GM23338 (cell line): ENCODE results near the gene BHLHE41. TPM values are rescaled to one million over a fixed set of nuclear protein-coding genes. Genes with fewer than 3 reads are reported as not detected.

Experiments
- ATAC-seq: fragments of 200-7000 bp; cut with Tn5 transposase; 3 replicates; pipeline ENCODE4 v1.9.1; 2020
- DNase-seq: peaks from one replicate; pipeline ENCODE4 v3.0.0-alpha.2; 2015; ENCODE audit warnings: low spot score
- H2AFZ ChIP-seq: fragments of 200-600 bp; sonication (generic); 2 replicates; pipeline ENCODE4 v1.8.0; 2016; ENCODE audit warnings: antibody characterized with exemption, mild to moderate bottlenecking, moderate library complexity
- H3F3A ChIP-seq: fragments of 200-600 bp; sonication (generic); replicated peaks from 2 replicates; pipeline ENCODE4 v1.8.0; 2017; ENCODE audit warnings: antibody characterized with exemption, mixed run types, low read depth
- H3K27ac ChIP-seq: fragments of 200-600 bp; sonication (generic); 2 replicates; pipeline ENCODE4 v1.6.1; 2016; ENCODE audit warnings: low read depth
- H3K27me3 ChIP-seq: fragments of 200-600 bp; sonication (generic); 2 replicates; pipeline ENCODE4 v1.8.0; 2016; ENCODE audit warnings: mild to moderate bottlenecking, mixed run types, moderate library complexity; ENCODE audit not compliant: insufficient read depth
- H3K36me3 ChIP-seq: fragments of 200-600 bp; sonication (generic); 2 replicates; pipeline ENCODE4 v1.8.0; 2016; ENCODE audit warnings: mild to moderate bottlenecking; ENCODE audit not compliant: insufficient read depth
- H3K4me1 ChIP-seq: fragments of 200-600 bp; sonication (generic); 2 replicates; pipeline ENCODE4 v1.8.0; 2016; ENCODE audit warnings: mild to moderate bottlenecking, moderate library complexity; ENCODE audit not compliant: insufficient read depth
- H3K4me2 ChIP-seq: fragments of 200-600 bp; sonication (generic); 2 replicates; pipeline ENCODE4 v1.7.1; 2017; ENCODE audit warnings: mixed run types
- H3K4me3 ChIP-seq: fragments of 200-600 bp; sonication (generic); 2 replicates; pipeline ENCODE4 v1.6.1; 2016; ENCODE audit warnings: mixed run types
- H3K79me2 ChIP-seq: fragments of 200-600 bp; sonication (generic); replicated peaks from 2 replicates; pipeline ENCODE4 v1.8.0; 2017; ENCODE audit warnings: mild to moderate bottlenecking; ENCODE audit not compliant: insufficient read depth
- H3K9me2 ChIP-seq: fragments of 200-600 bp; sonication (generic); 2 replicates; pipeline ENCODE4 v1.8.0; 2017; ENCODE audit not compliant: insufficient read depth
- H4K20me1 ChIP-seq: fragments of 200-600 bp; sonication (generic); replicated peaks from 2 replicates; pipeline ENCODE4 v1.8.0; 2017; ENCODE audit warnings: mild to moderate bottlenecking; ENCODE audit not compliant: insufficient read depth
- H3K27ac Mint-ChIP-seq: 2 replicates; pipeline ENCODE4 v1.8.0; 2020; ENCODE audit warnings: inconsistent platforms, mild to moderate bottlenecking, moderate library complexity, mixed read lengths
- H3K27me3 Mint-ChIP-seq: 3 replicates; pipeline ENCODE4 v1.8.0; 2022; ENCODE audit warnings: low read depth, mild to moderate bottlenecking, moderate library complexity, mixed read lengths, inconsistent platforms; ENCODE audit not compliant: insufficient read depth, poor library complexity
- H3K36me3 Mint-ChIP-seq: 3 replicates; pipeline ENCODE4 v1.8.0; 2021; ENCODE audit warnings: low read depth, mild to moderate bottlenecking, inconsistent platforms, moderate library complexity, mixed read lengths
- H3K4me1 Mint-ChIP-seq: 3 replicates; pipeline ENCODE4 v1.8.0; 2020; ENCODE audit warnings: mild to moderate bottlenecking, inconsistent platforms, mixed read lengths
- H3K4me3 Mint-ChIP-seq: 3 replicates; pipeline ENCODE4 v1.8.0; 2021; ENCODE audit warnings: moderate library complexity, mild to moderate bottlenecking, inconsistent platforms, mixed read lengths
- H3K9me3 Mint-ChIP-seq: 3 replicates; pipeline ENCODE4 v1.8.0; 2020; ENCODE audit warnings: moderate library complexity, mild to moderate bottlenecking, inconsistent platforms, mixed read lengths
- CREB1 ChIP-seq: fragments of 250-450 bp; sonication (Bioruptor Pico); IDR thresholded peaks from 2 replicates; pipeline ENCODE4 v1.5.0; 2020; ENCODE audit warnings: low read depth, mild to moderate bottlenecking, moderate library complexity
- EZH2 ChIP-seq: fragments of 200-600 bp; sonication (generic); IDR thresholded peaks from one replicate; pipeline ENCODE4 v1.8.0; 2017; ENCODE audit warnings: antibody characterized with exemption, mild to moderate bottlenecking, low read depth; ENCODE audit not compliant: unreplicated experiment
- EZH2phosphoT487 ChIP-seq: fragments of 200-600 bp; sonication (generic); IDR thresholded peaks from one replicate; pipeline ENCODE4 v1.8.1; 2018; ENCODE audit warnings: antibody characterized with exemption; ENCODE audit not compliant: unreplicated experiment
- JUNB ChIP-seq: IDR thresholded peaks from one replicate; pipeline ENCODE4 v1.6.1; 2016; ENCODE audit warnings: antibody characterized with exemption; ENCODE audit not compliant: unreplicated experiment
- NANOG ChIP-seq: IDR thresholded peaks from 2 replicates; pipeline ENCODE4 v1.6.1; 2016; ENCODE audit warnings: antibody characterized with exemption, borderline replicate concordance
- POLR2AphosphoS5 ChIP-seq: IDR thresholded peaks from 2 replicates; pipeline ENCODE4 v1.6.1; 2016; ENCODE audit warnings: antibody characterized with exemption, low read depth
- STAT1 ChIP-seq: IDR thresholded peaks from one replicate; pipeline ENCODE4 v1.6.1; 2016; ENCODE audit warnings: antibody characterized with exemption; ENCODE audit not compliant: unreplicated experiment
- ZNF114 ChIP-seq: fragments of 250-450 bp; sonication (Bioruptor Pico); IDR thresholded peaks from 2 replicates; pipeline ENCODE4 v1.5.0; 2020; ENCODE audit warnings: mild to moderate bottlenecking, moderate library complexity
- ZNF331 ChIP-seq: fragments of 250-450 bp; sonication (Bioruptor Pico); IDR thresholded peaks from 2 replicates; pipeline ENCODE4 v1.5.0; 2020; ENCODE audit warnings: low read depth, mild to moderate bottlenecking, moderate library complexity
- polyA plus RNA-seq: library from polyadenylated mRNA; unstranded; fragments of >200 nt; fragmentation: Nextera tagmentation; extraction: Ambion mirVana; gene quantifications from 2 replicates; pipeline ENCODE4 v1.2.1, GENCODE V29; 2016
- total RNA-seq: library from RNA; depleted of rRNA; stranded (reverse); fragments of >200 nt; shearing (Covaris generic); gene quantifications from 2 replicates; pipeline ENCODE4 v1.2.3, GENCODE V29; 2014
- TF ChIP-seq, protein P1 (sequence below): fragments of 250-450 bp; sonication (Bioruptor Pico); IDR thresholded peaks from 2 replicates; pipeline ENCODE4 v1.5.0; 2020; ENCODE audit warnings: mild to moderate bottlenecking, moderate library complexity
- TF ChIP-seq, protein P2 (sequence below): IDR thresholded peaks from one replicate; pipeline ENCODE4 v1.6.1; 2018; ENCODE audit warnings: antibody characterized with exemption; ENCODE audit not compliant: unreplicated experiment
- TF ChIP-seq, protein P3 (sequence below): IDR thresholded peaks from 2 replicates; pipeline ENCODE4 v1.6.1; 2016; ENCODE audit warnings: antibody characterized with exemption
- TF ChIP-seq, protein P4 (sequence below), 2 experiments: fragments of 200-600 bp in 1 of 2; sonication (generic) in 1 of 2; conservative IDR thresholded peaks; 2 replicates each; pipeline versions ENCODE4 v1.5.1 to v1.6.1; 2016 to 2017; ENCODE audit warnings: antibody characterized with exemption in 2 of 2, low read depth in 2 of 2, mild to moderate bottlenecking in 2 of 2, moderate library complexity in 1 of 2

Gene BHLHE41
- total and polyA plus RNA-seq, 2 experiments from 2014 or later, result 1.6 to 2.9 TPM

DNA sequence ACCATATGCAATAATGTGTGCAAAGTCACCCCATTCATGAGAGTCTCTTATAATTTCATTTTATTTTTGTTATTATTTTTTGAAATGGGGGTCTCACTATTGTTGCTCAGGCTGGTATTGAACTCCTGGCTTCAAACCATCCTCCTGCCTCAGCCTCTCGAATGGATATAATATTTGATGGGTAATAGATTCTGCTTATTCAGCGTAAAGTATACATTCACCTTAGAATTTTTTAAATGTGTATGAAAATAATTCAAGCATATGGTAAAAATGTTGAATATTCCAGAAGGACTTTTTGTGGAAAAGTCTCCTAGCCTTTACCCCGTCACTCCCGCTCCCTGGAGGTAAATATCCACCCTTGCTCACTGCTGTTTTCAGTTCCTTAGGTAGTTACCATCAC, 47.2 kb upstream of the BHLHE41 start:
- no peak overlapping the region for H3K4me3 Mint-ChIP-seq
- Histone ChIP-seq H3K36me3 (no peaks in the 10 kb centered on the region), H3F3A (no peaks in the 10 kb centered on the region), H3K9me2 (no peaks in the 10 kb centered on the region), H3K27ac (no peak overlapping the region), H3K79me2 (no peaks in the 10 kb centered on the region), H2AFZ (no peak overlapping the region), H3K4me1 (no peaks in the 10 kb centered on the region), H3K4me3 (no peak overlapping the region), H3K4me2 (no peak overlapping the region), H4K20me1 (no peaks in the 10 kb centered on the region), H3K27me3 (no peaks in the 10 kb centered on the region)
- no peaks in the 10 kb centered on the region for H3K9me3 Mint-ChIP-seq
- no peak for DNase-seq
- H3K36me3 Mint-ChIP-seq, result no peaks in the 10 kb centered on the region
- peaks cover 4% of the 10 kb centered on the region for H3K27me3 Mint-ChIP-seq
- TF ChIP-seq, protein P1, sequence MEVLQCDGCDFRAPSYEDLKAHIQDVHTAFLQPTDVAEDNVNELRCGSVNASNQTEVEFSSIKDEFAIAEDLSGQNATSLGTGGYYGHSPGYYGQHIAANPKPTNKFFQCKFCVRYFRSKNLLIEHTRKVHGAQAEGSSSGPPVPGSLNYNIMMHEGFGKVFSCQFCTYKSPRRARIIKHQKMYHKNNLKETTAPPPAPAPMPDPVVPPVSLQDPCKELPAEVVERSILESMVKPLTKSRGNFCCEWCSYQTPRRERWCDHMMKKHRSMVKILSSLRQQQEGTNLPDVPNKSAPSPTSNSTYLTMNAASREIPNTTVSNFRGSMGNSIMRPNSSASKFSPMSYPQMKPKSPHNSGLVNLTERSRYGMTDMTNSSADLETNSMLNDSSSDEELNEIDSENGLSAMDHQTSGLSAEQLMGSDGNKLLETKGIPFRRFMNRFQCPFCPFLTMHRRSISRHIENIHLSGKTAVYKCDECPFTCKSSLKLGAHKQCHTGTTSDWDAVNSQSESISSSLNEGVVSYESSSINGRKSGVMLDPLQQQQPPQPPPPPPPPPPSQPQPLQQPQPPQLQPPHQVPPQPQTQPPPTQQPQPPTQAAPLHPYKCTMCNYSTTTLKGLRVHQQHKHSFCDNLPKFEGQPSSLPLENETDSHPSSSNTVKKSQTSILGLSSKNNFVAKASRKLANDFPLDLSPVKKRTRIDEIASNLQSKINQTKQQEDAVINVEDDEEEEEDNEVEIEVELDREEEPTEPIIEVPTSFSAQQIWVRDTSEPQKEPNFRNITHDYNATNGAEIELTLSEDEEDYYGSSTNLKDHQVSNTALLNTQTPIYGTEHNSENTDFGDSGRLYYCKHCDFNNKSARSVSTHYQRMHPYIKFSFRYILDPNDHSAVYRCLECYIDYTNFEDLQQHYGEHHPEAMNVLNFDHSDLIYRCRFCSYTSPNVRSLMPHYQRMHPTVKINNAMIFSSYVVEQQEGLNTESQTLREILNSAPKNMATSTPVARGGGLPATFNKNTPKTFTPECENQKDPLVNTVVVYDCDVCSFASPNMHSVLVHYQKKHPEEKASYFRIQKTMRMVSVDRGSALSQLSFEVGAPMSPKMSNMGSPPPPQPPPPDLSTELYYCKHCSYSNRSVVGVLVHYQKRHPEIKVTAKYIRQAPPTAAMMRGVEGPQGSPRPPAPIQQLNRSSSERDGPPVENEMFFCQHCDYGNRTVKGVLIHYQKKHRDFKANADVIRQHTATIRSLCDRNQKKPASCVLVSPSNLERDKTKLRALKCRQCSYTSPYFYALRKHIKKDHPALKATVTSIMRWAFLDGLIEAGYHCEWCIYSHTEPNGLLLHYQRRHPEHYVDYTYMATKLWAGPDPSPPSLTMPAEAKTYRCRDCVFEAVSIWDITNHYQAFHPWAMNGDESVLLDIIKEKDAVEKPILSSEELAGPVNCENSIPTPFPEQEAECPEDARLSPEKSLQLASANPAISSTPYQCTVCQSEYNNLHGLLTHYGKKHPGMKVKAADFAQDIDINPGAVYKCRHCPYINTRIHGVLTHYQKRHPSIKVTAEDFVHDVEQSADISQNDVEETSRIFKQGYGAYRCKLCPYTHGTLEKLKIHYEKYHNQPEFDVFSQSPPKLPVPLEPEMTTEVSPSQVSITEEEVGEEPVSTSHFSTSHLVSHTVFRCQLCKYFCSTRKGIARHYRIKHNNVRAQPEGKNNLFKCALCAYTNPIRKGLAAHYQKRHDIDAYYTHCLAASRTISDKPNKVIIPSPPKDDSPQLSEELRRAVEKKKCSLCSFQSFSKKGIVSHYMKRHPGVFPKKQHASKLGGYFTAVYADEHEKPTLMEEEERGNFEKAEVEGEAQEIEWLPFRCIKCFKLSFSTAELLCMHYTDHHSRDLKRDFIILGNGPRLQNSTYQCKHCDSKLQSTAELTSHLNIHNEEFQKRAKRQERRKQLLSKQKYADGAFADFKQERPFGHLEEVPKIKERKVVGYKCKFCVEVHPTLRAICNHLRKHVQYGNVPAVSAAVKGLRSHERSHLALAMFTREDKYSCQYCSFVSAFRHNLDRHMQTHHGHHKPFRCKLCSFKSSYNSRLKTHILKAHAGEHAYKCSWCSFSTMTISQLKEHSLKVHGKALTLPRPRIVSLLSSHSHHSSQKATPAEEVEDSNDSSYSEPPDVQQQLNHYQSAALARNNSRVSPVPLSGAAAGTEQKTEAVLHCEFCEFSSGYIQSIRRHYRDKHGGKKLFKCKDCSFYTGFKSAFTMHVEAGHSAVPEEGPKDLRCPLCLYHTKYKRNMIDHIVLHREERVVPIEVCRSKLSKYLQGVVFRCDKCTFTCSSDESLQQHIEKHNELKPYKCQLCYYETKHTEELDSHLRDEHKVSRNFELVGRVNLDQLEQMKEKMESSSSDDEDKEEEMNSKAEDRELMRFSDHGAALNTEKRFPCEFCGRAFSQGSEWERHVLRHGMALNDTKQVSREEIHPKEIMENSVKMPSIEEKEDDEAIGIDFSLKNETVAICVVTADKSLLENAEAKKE (CRISPR knock-in tag), result no peak
- no peak for TF ChIP-seq STAT1
- TF ChIP-seq EZH2, result no peak
- TF ChIP-seq, protein P2, sequence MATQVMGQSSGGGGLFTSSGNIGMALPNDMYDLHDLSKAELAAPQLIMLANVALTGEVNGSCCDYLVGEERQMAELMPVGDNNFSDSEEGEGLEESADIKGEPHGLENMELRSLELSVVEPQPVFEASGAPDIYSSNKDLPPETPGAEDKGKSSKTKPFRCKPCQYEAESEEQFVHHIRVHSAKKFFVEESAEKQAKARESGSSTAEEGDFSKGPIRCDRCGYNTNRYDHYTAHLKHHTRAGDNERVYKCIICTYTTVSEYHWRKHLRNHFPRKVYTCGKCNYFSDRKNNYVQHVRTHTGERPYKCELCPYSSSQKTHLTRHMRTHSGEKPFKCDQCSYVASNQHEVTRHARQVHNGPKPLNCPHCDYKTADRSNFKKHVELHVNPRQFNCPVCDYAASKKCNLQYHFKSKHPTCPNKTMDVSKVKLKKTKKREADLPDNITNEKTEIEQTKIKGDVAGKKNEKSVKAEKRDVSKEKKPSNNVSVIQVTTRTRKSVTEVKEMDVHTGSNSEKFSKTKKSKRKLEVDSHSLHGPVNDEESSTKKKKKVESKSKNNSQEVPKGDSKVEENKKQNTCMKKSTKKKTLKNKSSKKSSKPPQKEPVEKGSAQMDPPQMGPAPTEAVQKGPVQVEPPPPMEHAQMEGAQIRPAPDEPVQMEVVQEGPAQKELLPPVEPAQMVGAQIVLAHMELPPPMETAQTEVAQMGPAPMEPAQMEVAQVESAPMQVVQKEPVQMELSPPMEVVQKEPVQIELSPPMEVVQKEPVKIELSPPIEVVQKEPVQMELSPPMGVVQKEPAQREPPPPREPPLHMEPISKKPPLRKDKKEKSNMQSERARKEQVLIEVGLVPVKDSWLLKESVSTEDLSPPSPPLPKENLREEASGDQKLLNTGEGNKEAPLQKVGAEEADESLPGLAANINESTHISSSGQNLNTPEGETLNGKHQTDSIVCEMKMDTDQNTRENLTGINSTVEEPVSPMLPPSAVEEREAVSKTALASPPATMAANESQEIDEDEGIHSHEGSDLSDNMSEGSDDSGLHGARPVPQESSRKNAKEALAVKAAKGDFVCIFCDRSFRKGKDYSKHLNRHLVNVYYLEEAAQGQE, result no peak
- no peak for TF ChIP-seq CREB1
- TF ChIP-seq ZNF331 (CRISPR knock-in tag), result no peak
- TF ChIP-seq NANOG, result no peak
- TF ChIP-seq, protein P3, sequence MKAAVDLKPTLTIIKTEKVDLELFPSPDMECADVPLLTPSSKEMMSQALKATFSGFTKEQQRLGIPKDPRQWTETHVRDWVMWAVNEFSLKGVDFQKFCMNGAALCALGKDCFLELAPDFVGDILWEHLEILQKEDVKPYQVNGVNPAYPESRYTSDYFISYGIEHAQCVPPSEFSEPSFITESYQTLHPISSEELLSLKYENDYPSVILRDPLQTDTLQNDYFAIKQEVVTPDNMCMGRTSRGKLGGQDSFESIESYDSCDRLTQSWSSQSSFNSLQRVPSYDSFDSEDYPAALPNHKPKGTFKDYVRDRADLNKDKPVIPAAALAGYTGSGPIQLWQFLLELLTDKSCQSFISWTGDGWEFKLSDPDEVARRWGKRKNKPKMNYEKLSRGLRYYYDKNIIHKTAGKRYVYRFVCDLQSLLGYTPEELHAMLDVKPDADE, result no peak
- TF ChIP-seq EZH2phosphoT487, result no peak
- TF ChIP-seq, protein P4, sequence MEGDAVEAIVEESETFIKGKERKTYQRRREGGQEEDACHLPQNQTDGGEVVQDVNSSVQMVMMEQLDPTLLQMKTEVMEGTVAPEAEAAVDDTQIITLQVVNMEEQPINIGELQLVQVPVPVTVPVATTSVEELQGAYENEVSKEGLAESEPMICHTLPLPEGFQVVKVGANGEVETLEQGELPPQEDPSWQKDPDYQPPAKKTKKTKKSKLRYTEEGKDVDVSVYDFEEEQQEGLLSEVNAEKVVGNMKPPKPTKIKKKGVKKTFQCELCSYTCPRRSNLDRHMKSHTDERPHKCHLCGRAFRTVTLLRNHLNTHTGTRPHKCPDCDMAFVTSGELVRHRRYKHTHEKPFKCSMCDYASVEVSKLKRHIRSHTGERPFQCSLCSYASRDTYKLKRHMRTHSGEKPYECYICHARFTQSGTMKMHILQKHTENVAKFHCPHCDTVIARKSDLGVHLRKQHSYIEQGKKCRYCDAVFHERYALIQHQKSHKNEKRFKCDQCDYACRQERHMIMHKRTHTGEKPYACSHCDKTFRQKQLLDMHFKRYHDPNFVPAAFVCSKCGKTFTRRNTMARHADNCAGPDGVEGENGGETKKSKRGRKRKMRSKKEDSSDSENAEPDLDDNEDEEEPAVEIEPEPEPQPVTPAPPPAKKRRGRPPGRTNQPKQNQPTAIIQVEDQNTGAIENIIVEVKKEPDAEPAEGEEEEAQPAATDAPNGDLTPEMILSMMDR (conservative IDR thresholded peaks at IDR 0.05; ENCODE audit: low read depth in 2 of 2), result no peak
- TF ChIP-seq JUNB, result no peak
- no peak for TF ChIP-seq POLR2AphosphoS5
- no peak for TF ChIP-seq ZNF114 (CRISPR knock-in tag)
- no peak for ATAC-seq
- H3K4me1 Mint-ChIP-seq, result no peaks in the 10 kb centered on the region
- H3K27ac Mint-ChIP-seq, result no peak overlapping the region
